ENCODE measurements around the gene TUT1.
A peak's percentile ranks its signal among the peaks of the same experiment; 100 is the strongest.
"Not testable (repeated sequence)": the region's sequence is repeated elsewhere in the genome, so short reads cannot be mapped to it uniquely, and the experiment has no call there.

TUT1 gene

DNA sequence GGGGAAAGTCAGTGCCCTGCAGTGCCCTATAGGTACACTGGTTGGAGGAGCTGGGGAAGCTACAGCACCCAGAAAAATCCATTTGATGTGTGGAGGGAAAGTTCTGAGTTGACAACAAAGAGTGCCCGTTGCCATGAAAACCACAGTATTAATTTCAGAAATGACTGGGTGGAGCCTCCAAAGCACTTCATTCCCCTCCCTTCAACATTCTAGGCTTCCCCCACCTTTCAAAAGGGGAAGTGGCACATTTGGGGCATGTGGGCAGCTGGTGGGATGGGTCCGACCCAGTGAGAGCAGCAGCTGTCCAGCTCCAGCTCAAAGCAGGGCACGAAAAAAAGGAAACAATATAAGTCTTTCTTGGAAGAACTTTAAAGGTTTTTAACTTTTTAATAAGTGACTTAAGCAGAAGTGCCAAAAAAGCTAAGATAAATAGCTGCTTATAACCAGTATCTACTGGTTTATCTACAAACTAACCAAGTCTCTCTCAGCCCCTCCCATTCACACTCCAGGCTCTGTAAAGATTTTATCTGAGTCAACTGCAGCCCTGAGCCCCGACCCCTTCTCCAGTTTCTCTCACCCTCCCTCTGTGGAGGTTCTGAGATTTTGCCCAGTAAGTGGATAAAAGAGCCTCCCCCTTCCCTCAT is 35.7 kb downstream of the TUT1 start:
- no peak for DNase-seq

DNA sequence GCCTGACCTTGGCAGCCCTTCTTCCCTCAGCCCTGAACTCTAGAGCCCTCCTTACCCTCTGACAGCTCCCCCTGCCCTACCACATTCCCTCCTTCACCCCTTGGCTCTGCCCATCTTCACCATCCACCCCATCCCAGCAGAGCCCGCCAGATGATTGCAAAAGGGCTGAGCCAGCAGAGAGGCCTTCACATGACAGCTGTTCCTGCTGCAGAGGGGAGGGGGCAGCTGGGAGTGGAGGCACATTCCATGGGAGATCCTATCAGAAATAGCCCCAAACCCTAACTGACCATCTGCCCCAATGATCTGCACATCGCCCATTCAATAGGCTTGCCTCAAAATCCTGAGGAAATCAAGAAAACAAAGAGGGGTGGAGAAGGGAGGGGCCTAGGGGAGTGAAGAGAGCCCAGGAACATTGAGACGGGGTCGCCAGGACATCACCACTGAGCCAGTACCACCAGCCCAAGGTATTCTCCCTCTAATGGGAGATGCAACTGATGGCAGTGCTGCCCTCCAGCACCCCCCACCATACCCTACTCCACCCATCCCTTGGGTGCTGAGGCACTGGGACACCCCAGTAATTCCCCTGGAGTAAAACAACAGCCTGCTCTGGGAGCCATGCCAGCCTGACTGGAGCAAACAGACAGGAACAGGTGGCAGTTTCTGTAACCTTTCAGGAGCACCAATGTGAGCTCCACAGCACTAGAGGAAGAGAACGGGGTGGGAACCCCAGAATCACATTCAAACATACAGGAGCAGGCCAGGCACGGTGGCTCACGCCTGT is 36.7 kb downstream of the TUT1 start:
- DNase-seq, result no peak

DNA sequence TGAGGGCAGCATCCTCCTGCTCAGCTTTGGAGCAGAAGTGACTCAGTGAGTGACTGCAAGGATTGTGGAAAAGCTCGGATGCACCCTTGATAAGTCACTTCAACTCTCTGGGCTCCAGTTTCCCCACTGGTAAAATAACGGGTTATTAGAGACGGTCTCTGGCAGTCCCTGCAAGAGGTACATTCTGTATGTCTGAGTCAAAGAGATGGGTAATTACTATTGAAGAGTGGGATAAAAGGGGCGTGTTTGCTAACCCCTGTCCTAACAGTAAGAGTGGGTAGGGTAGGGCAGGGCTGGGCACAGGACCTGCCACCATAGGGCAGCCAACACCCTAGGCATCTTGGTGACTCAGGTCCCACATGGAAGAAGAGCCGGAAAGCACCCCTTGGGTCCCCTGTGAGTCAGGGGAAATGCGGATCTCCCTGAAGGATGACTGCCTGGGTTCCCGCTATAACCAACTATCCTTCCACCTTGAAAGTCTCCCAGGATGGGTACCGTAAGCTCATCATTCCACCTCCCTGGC is 37.4 kb downstream of the TUT1 start:
- no peak for DNase-seq

DNA sequence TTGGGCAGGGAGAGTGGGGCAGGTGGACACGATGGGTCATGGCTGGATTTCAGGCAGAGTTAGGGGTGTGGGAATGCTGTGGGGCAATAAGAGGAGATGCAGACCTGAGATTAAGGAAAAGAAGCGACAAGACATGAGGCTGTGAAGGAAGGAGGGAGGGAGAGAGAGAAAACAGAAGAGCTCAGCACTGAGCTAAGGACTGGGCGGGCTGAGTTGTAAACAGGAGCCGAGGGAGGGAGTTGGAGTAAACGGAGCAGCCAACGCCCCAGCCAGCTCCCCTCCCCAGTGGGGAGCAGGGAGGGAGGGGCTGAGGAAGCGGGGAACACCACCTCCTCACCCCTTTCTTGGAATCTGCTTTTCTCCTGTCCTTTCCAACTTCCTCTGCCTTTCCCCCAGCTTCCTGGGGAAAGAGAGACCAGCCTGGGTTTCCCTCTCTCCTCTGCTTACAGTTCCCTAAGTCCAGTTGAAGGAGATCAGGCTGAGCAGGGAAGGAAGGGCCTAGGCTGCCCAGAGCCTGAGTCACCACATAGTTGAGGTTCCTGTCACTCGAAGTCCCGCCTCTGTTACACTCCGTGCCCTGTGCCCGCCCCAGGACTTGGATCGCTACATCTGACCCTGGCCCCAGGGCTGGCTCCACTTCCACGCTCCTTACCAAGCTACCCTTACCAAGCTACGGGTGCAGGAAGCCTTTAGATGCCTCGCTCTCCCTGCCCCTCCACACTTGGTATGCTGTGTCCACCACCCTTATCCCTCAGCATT is 38.1 kb downstream of the TUT1 start:
- peak in 1 of 3 experiments; percentile 10 for DNase-seq

DNA sequence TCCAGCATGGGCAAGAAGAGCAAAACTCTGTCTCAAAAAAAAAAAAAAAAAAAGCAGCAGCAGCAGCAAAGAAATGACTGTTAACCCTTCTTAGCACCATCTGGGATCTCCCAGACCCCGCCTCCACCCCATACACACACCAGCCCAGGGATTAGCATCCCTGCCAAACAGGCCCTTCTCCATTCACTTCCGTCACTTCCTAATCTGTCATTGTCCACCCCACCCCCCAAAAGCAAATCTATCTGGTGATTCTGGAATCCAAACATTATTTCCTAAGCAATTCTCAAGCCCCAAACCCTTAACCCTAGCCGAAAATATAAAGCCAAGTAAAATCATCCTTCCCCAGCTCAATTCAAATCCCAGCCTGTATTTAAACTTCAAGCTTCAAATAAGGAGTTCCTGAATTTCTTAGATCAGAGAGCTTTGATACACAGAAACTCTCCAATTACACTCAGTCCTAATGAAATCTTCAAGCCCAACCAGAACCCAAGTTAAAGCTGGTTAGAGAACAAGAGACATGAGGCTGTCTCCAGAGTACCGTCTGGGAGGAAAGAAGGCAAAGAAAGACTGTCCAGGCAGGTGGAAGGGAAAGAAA is 38.7 kb downstream of the TUT1 start:
- no peak for DNase-seq

DNA sequence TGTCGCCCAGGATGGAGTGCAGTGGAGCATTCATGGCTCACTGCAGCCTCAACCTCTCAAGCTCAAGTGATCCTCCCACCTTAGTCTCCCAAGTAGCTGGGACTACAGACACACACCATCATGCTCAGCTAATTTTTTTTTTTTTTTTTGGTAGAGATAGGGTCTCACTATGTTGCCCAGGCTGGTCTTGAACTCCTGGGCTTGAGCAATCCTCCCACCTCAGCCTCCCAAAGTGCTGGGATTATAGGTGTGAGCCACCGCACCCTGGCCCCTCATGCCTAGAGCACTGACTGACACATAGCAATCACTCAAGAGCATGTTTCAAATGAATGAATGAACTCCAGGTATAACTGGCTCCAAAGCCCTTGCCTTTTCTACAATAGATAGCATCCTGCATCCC is 40.8 kb downstream of the TUT1 start:
- not testable (repeated sequence) for DNase-seq

DNA sequence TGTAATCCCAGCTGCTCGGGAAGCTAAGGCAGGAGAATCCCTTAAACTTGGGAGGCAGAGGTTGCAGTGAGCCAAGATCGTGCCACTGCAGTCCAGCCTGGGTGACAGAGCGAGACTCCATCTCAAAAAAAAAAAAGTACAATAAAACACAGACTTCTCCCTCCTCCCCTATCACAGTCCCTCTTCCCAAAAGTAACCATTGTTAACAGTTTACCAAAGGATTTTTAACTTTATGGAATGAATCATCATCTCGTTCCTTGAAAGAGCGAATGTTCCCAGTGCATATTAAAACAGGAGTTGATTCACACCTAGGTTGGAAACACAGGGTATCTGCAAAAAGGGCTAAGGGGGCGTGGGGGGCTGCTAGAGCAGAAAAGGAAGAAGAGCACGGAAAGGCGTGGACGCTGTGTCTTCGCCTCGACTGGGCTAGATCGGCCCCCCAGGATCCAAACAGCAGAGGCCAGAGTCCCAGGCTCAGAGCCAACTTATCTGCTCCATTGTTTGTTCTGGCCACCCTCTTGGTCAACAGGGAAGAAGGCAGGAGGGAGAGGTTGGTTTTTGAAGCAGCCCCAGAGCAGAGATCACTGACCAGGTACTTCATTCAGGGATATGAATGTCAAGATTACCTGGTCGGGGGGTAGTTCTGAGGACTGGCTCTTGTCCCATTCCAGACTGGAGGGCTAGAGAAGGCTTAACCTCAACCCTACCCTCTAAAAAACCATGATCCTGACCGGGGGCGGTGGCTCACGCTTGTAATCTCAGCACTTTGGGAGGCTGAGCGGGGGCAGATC is 42.6 kb downstream of the TUT1 start:
- no peak for DNase-seq

DNA sequence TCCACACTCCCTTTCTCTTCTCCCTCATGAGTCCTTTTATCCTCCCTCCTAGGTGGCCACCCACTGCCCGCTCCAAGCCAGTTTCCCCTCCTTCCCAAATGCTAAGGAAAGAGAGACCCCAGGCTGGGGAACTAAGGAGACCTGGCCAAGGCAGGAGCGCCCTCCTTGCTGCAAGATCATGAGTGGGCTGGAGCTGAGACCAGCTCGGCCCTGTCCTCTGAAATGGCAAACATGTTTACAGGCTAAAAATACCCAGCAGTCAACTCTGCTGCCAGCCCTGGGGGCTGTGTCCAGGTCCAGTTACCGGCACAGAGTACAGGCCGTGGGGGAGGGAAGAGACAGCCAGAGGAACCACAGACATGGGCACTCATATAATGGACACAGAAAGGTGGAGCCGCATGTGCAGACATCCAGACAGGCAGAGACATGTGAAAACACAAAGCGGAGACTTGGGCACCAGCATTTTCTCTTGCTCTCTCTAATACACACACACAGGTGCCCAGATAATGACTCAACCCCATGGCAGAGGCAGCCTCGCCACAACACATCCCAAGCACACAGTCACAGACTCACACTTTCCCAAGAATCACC is 43.5 kb downstream of the TUT1 start:
- DNase-seq, result no peak

DNA sequence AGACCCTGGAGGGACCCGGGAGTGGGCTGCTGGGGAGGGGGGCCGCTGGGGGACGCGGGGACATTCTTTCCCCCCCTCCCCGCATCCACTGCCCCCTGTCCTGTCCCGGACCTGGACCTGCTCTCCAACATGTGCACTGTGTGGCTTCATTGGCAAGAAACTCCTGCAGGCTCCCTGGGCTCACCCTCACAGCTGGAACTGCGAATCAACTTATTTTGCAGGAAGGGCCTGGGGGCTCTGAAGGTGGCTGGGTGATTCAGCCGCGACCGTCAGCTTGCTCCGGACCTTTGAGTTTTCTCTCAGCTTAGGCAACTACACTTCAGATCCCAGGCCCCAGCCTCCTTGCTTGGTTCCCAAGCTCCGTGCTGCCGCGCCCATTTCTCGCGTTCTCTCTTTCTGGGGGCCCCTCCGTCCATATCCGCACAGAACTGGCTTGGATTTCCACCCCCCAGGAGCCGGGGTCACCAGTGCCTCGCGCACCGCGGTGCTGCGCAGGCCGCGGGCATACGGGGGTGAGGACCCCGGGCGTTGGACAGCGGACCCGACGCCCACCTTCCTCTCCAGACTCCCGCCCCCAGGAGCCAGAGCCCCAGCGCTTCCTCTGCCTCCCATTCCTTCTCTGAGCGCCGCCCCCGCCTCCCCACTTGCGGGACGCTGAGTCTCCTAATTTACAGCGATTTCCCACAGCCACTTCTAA is 44.2 kb downstream of the TUT1 start:
- DNase-seq, result no peak

DNA sequence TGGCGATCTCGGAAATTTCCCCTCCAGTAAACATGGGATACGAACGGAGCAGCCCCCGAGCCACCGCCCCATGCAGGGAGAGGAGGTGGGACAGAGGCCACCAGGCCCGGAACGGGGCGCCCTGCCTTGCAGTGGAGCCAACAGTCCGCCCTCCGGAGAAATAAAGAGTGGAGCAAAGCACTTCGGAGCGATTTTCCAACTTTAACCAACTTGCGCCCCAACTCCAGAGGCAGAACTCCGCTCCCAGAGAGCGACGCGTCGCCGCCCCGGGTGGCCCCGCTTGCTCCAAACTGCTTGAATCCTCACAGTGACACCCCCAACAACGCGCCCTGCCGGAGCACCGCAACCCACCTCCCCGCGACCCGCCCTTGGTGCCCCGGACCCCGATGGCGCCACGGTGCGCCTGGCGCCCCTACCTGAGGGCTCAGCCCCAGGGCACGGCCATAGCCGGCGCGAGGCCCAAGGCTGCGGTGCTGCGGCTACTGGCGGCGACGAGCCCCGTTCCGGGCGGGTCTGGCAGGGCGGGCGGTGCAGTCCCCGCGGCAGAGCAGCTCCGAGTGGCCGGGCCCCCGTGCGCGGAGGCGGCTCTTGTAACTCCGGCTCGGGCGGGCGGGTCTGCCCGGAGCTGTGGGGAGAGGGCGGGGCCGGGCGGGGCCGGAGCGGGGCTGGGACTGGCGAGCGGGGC is 44.9 kb downstream of the TUT1 start, which contains the start of gene AHNAK:
Gene AHNAK, minus strand, starts transcription at position 563 of the 685 bp plus-strand sequence. CDS start 10,708 bp downstream, outside the sequence.
- peak in 2 of 3 experiments; percentile 44 to 45 for DNase-seq

DNA sequence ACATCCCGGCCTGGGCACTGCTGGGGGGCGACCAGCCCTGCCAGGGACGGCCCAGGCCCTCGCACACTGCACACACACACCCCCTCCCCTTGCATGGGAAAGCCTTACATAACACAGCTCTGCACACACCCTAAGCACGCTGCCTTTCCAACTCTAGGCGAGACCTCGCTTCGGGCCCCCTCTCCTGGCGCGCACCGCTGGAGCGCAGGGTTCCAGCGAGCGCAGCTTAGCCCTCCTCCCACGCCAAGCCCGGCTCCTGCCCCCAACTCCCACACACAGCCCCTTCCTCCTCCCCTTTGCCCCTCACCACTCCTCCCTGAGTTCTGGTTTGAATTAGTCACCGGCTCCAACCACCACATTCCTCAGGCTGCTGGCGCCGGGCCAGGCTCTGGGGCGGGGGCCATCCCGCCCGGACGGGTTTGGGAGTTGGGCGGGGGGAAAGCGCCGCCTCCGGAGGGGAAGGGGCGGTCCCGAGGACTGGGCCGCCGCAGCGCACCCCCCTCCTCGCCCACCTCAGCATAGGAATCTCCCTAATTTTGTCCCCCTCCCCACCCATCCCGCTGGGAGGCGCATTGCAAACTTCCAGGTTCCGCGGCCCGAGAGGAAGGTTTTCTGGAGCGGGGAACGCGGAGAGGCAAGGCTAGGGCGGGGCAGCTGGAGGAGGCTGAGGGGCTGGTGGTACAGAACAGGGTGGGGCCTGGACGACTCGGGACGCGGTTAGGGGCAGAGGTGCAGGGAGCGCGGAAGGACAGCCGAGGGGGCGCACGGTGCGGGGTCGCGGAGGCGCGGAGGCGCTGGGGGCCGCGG is 45.7 kb downstream of the TUT1 start:
- peak in 2 of 3 experiments; percentile 30 to 38 for DNase-seq

DNA sequence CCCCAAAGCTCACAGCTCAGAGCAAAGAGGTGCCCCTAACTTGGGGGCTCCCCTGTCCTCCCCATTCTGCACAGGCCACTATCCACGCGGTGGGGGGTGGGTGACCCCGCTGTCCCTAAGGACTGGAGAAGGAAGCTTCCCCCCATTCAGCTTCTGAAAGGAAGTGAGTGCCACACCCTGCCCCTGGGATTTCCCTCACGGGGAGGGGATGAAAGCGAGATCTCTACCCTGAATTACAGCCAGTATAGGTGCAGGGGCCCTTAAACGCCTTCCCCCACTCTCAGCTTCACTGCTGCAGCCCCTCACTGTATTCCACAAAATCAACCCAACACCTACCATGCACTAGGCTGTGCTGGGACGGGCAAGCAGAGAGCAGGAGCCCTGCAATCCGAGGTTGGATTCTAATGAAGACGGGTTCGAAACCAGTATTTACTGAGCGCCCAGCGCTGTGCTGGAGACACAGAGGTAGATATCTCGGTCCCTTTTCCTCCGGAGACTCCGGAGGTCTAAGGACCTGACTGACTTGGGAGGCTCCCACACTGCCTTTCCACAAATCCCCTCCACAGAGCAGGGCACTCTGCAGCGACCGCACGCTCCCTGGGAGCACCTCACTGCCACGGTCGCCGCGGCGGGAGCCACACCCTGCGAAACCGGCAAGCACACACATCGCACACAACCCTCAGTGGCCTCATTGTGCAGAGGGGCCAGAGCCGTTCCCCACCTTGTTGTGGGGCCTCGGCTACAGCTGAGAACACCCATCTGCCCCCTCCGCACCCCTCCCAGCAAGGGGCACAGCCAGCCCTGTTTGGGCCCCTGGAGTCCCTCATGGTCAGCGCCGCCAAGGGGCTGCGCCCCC is 46.5 kb downstream of the TUT1 start:
- DNase-seq, result peak in 2 of 3 experiments; percentile 11 to 30

DNA sequence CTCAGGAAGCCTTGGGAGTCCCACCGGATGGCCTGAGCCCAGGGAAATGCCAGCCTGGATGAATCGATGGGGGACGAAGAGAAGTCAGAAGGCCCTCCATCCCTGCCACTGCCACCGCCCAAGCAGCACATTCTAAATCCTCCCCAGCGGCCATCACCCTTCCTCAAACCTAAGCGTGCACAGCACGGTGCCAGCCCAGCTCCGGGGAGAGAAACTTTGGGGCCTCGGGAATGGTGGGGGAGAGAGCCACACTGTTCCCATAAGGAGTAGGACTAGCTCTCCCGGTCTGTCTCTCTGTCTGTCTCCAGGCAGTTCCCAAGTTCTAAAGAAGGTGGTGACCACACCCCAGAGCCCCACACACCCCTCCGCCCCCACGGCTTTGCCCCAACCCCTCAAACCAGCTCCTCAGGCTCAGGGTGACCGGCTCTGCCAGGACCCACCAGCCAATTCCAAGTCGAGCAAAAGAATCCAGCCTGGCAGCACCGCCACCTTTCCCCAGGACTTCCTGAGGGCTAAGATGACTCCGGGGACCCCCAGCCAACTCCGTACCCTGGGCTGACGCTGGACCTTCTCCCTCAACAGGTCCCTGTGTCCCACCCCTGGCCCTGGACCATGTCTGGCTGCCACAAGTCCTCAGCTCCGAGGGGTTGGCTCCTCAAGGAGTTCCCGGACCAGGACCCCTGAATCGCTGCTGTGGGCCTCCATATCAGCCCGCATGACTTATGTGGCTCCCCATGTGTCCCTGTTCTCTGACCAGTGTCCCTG is 47.5 kb downstream of the TUT1 start:
- no peak for DNase-seq

DNA sequence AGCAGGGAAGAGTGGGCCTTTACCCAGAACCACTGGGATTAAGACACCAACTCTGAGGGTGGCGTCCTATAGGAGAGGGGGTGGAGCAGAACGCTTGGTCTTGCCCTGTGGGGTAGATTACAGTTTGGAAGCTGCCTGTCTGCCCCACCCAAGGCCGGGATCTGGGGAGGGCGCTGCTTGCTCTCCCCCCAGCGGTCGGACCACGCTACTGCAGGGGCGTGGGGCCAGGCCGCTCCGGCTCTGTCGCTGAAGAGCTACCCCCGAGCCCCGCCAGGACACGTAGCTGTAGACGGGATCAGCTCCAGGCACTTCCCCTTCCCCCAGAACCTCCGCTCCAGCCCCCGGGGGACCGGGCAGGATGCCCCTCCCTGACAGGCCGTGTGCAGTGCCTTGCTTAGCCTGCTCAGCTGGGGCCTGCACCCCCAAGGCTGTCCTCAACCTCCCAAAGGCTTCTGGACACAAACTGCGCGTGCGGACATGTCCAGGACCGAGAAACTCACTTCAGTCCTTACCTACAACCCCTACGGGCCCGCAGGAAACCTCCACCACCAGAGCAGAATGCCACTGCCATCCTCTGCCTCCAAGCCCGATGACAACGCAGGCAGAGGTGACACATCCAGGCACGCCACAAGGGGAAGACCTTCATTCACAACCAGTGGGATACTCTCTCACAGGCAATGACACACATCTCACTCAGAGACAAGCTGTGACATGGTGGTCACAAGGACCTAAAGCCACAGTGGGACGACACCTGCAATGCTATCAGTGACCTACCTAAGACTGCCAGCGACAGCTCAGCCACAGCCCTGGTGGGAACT is 48.4 kb downstream of the TUT1 start:
- DNase-seq, result peak; percentile 59 to 73 (median 62)

DNA sequence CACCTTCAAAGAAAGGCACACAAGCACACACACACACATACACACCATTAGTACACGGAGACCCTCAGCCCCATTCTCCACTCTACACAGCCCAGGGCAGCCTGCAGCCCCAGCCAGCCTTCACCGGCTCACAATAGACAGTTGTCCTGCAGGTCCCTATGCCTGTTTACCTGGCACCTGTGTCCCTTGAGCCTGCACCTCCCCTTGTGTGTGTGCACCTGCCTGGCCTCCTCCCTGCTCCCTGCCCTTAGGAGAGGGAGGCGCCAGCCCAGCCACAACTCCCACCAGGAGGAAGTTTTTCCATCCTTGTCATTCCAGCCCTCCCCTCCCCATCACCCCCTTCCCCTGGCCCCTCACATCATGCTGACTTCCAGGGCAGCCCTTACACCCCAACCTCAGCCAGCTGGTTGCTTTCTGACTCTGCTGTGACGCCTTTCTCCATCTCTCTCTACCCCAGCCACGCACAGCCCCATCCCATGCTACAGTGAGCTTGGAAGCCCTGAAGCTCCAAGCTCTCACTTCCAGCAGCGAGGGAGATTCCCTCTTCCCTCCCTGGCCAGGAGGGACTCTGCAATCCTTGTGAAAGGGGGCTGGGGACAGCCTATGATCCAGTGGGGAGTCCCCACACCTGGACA is 49.1 kb downstream of the TUT1 start:
- DNase-seq, result peak; percentile 26 to 76 (median 60)

All from NCI-H1417 (cell line).